ENCODE results near the gene IMP4.

Gene IMP4

DNA sequence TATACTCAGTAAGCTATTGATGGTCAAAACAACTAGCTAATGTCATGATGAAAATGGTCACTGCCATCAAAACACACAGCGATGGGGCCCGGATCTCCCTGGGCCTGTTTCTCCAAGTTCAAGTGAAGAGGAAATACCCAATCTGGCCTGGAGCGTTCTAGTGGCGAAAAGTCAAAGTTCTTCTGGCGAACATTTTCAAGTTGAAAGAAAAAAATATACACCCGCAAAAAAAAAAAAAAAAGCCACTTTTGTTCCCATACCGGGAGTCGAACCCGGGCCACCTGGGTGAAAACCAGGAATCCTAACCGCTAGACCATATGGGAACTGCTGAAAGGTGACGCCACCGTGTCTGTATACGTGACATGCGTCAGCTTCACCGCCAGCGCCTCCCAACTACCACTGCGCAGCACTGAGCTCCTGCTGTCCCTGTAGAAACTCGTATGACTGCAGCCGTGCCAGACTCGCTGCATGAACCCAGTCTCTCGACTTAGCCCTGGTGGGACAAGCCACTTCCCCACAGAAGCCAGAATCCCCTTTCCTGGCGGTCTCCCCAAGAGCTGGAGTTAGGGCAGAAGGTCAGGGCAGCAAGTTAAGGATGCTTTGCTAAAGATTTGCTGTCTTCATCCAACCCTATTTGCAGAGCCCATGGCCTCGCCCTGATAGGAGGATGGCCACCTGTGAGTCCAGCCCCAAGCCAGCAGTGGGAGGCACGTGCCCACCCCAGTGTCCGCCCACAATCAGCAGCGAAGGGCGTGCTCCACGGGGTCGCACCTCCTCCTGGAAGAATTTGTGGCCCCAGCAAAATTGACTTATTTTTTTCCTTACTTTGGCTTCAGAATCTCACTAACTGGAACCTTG lies 5.6 kb upstream of the IMP4 start:
- peak; percentile 86 to 89 for DNase-seq

DNA sequence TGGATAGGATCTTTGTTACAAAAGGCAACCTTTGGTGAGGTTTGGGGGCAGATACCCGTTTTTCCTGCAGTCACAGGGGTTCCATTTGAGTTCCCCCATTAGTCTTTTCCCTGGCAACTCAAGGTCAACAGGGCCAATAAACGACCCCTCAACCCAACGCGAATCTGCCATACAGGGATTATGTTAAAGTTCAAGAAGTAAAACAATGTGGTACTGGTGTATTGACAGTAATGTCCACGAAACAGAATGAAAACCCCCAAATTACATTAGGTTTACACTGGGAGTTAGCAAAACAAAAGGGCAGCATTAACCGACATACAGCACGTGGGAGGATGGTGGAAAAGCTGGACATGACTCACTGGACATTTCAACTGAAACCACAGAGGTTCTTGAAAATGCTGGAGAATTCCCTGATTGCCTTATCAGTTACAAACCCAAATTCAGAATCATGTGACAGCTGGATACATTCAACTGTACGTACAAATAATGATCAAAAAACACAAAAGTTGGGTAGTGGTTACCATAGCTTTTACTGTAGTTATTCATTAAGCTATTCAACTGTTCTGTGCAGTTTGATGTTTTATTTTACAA lies 4.9 kb upstream of the IMP4 start:
- DNase-seq = no peak

- DNase-seq = no peak
These were observed 3.8 kb upstream of the IMP4 start for GRCh38 chr2:130338793-130339345.

- DNase-seq = peak in 1 of 2 experiments; percentile 58
These were observed 2.6 kb upstream of the IMP4 start for GRCh38 chr2:130339885-130340745.

DNA sequence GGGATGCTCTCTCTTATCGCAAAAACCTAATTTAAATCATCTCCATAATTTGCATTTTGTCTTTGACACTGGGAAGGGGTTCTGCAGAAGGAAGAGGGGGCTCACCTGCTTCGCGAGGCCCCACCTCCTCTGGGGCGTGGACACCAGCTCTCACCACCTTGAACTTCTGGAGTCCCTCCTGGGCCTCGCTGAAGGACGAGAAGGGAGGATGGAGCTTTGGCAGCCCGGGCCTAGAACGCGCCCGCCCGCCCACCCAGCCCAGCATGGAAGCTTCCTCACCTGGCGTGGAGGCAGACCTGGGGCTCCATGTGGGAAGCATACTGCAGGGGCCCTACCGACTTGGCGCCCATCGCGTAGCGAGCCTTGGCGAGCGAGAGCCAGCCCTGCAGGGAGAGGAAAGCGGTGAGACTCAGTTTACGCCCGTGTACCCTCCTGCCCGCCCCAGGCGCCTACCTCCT lies 1.1 kb upstream of the IMP4 start:
- peak; percentile 70 to 82 for DNase-seq

GRCh38 chr2:130342020-130342532 lies 621 bp upstream of the IMP4 start:
- DNase-seq = peak; percentile 95 to 97

DNA sequence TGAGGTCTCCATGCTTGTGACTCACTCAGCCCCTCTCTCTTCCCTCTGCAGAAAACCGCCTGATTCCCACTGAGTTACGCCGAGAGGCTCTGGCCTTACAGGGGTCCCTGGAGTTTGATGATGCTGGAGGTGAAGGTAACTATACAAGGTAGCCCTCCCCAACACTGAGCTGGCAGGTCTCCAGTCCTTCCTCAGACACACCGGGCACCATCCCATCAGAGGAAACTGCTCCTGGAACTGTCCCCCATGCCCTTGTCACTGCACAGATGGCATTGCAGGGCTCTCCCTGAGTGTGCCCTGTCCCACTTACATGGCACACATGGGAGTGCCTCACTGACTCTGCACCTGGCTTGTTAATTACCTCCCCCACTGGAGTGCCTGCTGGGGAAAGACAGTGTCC lies 1.9 kb downstream of the IMP4 start:
- peak; percentile 42 to 65 for DNase-seq

DNA sequence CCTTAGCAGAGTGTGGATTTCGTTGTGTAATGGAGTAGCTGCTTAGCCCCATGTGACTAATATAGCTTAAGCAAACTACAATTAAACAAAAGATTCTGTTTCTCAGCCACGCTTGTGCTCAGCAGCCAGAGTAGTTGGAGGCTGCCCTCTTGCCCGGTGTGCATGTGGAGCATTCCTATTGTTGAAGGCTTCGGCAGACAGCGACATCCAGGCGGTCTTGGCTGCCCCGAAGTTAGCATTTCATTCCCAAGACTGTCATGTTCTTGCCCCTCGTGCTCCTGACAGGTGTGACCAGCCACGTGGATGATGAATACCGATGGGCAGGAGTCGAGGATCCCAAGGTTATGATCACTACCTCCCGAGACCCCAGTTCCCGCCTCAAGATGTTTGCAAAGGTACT lies 2.4 kb downstream of the IMP4 start:
- DNase-seq = no peak

- DNase-seq = no peak
These were observed 2.9 kb downstream of the IMP4 start for GRCh38 chr2:130345611-130346010.

GRCh38 chr2:130346041-130346740 lies 3.5 kb downstream of the IMP4 start:
- DNase-seq = peak in 1 of 2 experiments; percentile 76

DNA sequence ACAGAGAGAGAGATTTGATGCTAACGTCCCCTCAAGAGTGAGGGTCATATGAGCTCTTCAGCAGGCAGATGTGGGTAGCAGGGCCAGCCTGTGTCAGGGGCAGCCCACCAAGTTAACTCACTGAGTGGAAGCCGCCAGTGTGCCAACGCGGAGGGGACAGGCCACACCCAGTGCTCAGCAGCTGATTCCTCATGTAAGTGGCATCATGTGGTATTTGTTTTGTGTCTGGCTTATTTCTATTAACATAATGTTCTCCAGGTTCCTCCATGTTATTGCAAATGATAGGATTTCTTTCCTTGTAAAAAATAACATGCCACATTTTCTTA lies 4.0 kb downstream of the IMP4 start:
- DNase-seq = peak; percentile 91 to 98

DNA sequence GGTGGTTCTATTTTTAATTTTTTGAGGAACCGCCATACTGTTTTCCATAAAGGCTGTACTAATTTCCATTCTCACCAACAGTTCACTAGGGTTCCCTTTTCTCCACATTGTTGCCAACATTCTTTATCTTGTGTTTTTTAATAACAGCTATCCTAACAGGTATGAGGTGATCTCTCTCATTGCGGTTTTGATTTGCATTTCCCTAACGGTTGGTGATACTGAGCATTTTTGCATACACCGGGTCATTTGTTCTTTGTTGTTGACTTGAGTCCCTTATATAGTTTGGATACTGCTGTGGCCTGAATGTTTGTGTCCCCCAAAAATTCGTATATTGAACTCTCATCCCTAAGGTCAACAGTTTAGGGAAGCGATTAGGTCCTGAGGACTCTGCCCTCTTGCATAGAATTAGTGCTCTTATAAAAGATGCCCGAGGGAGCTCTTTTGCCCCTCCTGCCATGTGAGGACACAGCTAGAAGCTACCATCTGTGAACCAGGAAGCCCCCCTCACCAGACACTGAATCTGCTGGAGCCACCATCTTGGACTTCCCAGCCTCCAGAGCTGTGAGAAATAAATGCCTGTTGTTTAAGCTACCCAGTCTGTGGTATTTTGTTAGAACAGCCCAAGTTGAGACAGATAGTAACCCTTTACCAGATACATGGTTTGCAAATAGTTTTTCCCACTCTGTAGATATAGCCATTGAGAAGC lies 4.7 kb downstream of the IMP4 start:
- peak; percentile 97 to 99 for DNase-seq

DNA sequence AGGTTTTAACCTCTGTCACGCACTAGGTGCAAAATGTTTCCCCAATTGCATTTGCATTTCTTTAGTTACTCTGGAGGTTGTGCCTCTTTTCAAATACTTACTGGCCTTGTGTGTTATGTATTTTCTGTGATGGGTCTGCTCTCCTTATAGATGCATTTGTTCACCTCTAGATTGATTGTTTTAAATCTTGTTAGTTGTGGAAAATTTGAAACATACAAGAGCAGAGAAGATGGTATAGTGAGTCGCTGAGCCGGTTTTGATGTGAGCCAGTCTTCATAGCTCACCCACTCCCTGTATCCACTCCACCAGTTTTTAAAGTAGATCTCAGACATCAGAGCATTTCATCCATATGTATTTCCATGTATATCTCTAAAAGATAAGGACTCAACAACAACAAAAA lies 6.5 kb downstream of the IMP4 start:
- peak; percentile 47 to 60 for DNase-seq

- no peak for DNase-seq
These were observed 9.0 kb downstream of the IMP4 start for GRCh38 chr2:130351711-130352110.

GRCh38 chr2:130352237-130352636 lies 9.5 kb downstream of the IMP4 start:
- peak; percentile 81 to 88 for DNase-seq

- peak; percentile 41 to 66 for DNase-seq
These were observed 10.8 kb downstream of the IMP4 start for GRCh38 chr2:130353291-130354138.

- peak in 1 of 2 experiments; percentile 63 for DNase-seq
These were observed 11.4 kb downstream of the IMP4 start for GRCh38 chr2:130354139-130354428.

DNA sequence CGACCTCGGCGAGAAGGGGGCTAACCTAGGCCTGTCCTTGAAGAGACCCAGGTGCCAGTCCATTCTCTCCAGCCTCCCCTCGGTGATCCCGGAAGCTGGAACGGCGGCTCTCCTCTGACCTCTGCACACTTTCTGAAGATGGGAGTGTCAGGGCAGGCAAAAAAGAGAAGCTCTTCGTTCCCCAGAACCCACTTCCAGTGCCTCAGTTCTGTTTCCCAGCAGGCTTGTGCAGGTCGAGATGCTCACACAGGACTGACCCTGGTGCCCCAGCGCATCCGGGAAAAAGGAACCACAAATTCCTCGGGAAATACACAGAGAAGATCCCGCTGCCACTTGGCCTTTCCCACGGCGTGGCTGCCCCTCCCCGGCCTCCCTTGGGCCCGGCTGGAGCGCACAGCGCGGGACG lies 12.5 kb downstream of the IMP4 start:
- DNase-seq = no peak

DNA sequence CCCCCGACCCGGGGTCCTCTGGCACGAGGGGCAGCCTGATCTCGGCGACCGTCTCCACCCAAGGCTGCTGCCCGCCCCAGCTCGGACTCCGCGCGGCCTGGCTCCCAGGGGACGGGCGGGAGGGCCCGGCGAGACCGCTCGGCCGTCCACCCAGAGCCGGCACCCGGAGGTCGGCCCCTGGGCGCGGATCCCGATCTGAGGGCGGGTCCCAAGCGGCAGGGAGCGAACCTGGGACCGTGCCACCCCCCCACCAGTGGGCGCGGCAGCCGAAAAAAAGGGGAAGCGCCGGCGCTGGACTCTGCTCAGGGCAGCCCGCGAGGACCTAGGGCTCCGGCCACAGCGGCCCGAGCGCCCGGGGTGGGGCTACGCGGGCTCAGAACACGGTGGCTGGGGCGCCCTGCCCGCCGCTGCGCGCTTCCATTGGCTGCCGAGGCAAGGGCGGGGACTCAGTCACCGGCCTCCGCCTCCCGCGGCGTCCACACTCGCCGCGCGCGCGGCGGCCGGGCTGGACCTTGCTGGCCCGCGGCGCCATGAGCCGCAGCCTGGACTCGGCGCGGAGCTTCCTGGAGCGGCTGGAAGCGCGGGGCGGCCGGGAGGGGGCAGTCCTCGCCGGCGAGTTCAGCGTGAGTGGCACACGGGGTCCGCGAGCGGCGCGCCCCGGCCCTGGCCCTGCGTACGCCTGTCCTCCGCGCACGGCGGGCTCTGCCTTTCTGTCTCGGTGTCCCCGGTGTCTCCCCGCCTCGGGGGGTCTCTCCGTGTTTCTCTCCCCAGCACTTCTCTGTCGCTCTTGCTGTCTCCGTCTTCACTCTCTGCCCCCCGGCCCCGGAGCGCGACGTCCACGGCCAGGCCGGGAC lies 13.1 kb downstream of the IMP4 start, which contains the start of gene PTPN18:
Gene PTPN18 (plus strand): TSS at position 479 of the 854 bp plus-strand sequence. CDS start 52 bp downstream, at position 531.
- peak; percentile 55 to 95 for DNase-seq

DNA sequence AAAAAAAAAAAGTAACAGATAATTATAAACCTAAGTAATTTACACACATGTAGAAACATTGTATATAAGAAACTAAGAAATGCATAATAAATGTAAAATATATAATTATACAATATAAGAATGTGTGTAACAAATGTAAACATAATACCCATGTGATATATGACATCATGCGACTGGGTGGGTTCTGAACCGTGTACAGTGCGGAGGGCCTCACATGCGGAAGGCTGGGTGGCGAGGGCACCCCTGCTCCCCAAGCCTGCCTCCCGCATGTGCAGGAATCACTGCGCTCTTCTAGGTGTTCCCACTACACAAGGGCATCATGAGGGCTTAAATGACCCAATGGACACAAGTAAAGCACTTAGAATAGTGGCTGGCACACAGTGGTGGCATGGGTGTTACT lies 15.2 kb downstream of the IMP4 start:
- no peak for DNase-seq
